ENCODE data around the gene GLDC.

Gene GLDC

GRCh38 chr9:6676254-6676921 is 30.9 kb upstream of the GLDC start:
- DNase-seq (ENCODE audit: low read depth): no peak
- no peak for TF ChIP-seq MYC (IDR thresholded peaks at IDR 0.05; ENCODE audit: low read depth, low read length)
- TF ChIP-seq POLR2A (IDR thresholded peaks at IDR 0.05; ENCODE audit: extremely low read depth, insufficient read length): no peak
- TF ChIP-seq CTCF (IDR thresholded peaks at IDR 0.05; ENCODE audit: low read depth, low read length): no peak
- TF ChIP-seq MAX (IDR thresholded peaks at IDR 0.05; ENCODE audit: low read depth, low read length): no peak
- H3K4me3 ChIP-seq (ENCODE audit: low read depth, low read length): no peak overlapping the region

GRCh38 chr9:6675268-6675667 is 29.7 kb upstream of the GLDC start:
- no peak for TF ChIP-seq MAX (IDR thresholded peaks at IDR 0.05; ENCODE audit: low read depth, low read length)
- no peak for TF ChIP-seq CTCF (IDR thresholded peaks at IDR 0.05; ENCODE audit: low read depth, low read length)
- TF ChIP-seq POLR2A (IDR thresholded peaks at IDR 0.05; ENCODE audit: extremely low read depth, insufficient read length): no peak
- TF ChIP-seq MYC (IDR thresholded peaks at IDR 0.05; ENCODE audit: low read depth, low read length): no peak
- no peak for DNase-seq (ENCODE audit: low read depth)
- H3K4me3 ChIP-seq (ENCODE audit: low read depth, low read length): no peak overlapping the region

GRCh38 chr9:6673326-6674025 is 27.9 kb upstream of the GLDC start:
- no peak for DNase-seq (ENCODE audit: low read depth)
- no peak overlapping the region for H3K4me3 ChIP-seq (ENCODE audit: low read depth, low read length)
- TF ChIP-seq MYC (IDR thresholded peaks at IDR 0.05; ENCODE audit: low read depth, low read length) (no peak), CTCF (IDR thresholded peaks at IDR 0.05; ENCODE audit: low read depth, low read length) (no peak), MAX (IDR thresholded peaks at IDR 0.05; ENCODE audit: low read depth, low read length) (no peak), POLR2A (IDR thresholded peaks at IDR 0.05; ENCODE audit: extremely low read depth, insufficient read length) (no peak)

GRCh38 chr9:6672118-6672517 is 26.6 kb upstream of the GLDC start:
- DNase-seq (ENCODE audit: low read depth): no peak
- no peak for TF ChIP-seq MAX (IDR thresholded peaks at IDR 0.05; ENCODE audit: low read depth, low read length)
- no peak for TF ChIP-seq POLR2A (IDR thresholded peaks at IDR 0.05; ENCODE audit: extremely low read depth, insufficient read length)
- TF ChIP-seq MYC (IDR thresholded peaks at IDR 0.05; ENCODE audit: low read depth, low read length): no peak
- TF ChIP-seq CTCF (IDR thresholded peaks at IDR 0.05; ENCODE audit: low read depth, low read length): no peak
- no peak overlapping the region for H3K4me3 ChIP-seq (ENCODE audit: low read depth, low read length)

- DNase-seq (ENCODE audit: low read depth): no peak
- no peak overlapping the region for H3K4me3 ChIP-seq (ENCODE audit: low read depth, low read length)
- TF ChIP-seq POLR2A (IDR thresholded peaks at IDR 0.05; ENCODE audit: extremely low read depth, insufficient read length) (no peak), MYC (IDR thresholded peaks at IDR 0.05; ENCODE audit: low read depth, low read length) (no peak), CTCF (IDR thresholded peaks at IDR 0.05; ENCODE audit: low read depth, low read length) (no peak), MAX (IDR thresholded peaks at IDR 0.05; ENCODE audit: low read depth, low read length) (no peak)
Observed at GRCh38 chr9:6671416-6671815, 25.9 kb upstream of the GLDC start.
